H1 (cell line): ENCODE measurements around the gene MT1B. TPM values are rescaled to one million over a fixed set of nuclear protein-coding genes. Genes with fewer than 3 reads are reported as not detected.

Experiments used
- CTCF ChIA-PET: fragments of 300-600 bp; sonication (Branson Sonifier 250); formaldehyde crosslinking; loops from one replicate; lab custom pipeline; 2021; ENCODE audit not compliant: partially characterized antibody; lab: Charles Lee
- POLR2A ChIA-PET: fragments of 300-600 bp; sonication (Branson Sonifier 250); formaldehyde crosslinking; loops from one replicate; lab custom pipeline; 2021; ENCODE audit warnings: inconsistent platforms; ENCODE audit not compliant: partially characterized antibody; lab: Charles Lee
- DNase-seq, 2 experiments: peaks; one replicate each; pipeline versions ENCODE4 v3.0.0 to v3.0.0-alpha.2; 2010 to 2022; ENCODE audit warnings: low spot score in 2 of 2, low read depth in 1 of 2, mixed read lengths in 1 of 2
- FAIRE-seq: peaks from 2 replicates; lab custom pipeline; 2011; peaks lifted over from hg19 to GRCh38; lab: Jason Lieb, UNC
- H2AFZ ChIP-seq: 2 replicates; pipeline ENCODE4 v1.8.1; 2012; ENCODE audit warnings: low read length, inconsistent platforms
- H2AK5ac ChIP-seq: 2 replicates; pipeline ENCODE4 v1.6.1; 2013; ENCODE audit warnings: low read depth, low read length
- H2BK120ac ChIP-seq: replicated peaks from 2 replicates; pipeline ENCODE3; 2013; ENCODE audit warnings: low read depth, low read length, inconsistent platforms
- H2BK12ac ChIP-seq: 2 replicates; pipeline ENCODE4 v1.6.1; 2013; ENCODE audit warnings: low read depth, low read length
- H2BK15ac ChIP-seq: 2 replicates; pipeline ENCODE4 v1.6.1; 2013; ENCODE audit warnings: low read length
- H2BK20ac ChIP-seq: 2 replicates; pipeline ENCODE4 v1.6.1; 2013; ENCODE audit warnings: low read length
- H2BK5ac ChIP-seq: 2 replicates; pipeline ENCODE4 v1.6.1; 2013; ENCODE audit warnings: low read depth, low read length
- H3K14ac ChIP-seq: 2 replicates; pipeline ENCODE4 v1.6.1; 2013; ENCODE audit warnings: inconsistent platforms; ENCODE audit not compliant: insufficient read length
- H3K18ac ChIP-seq: 2 replicates; pipeline ENCODE4 v1.6.1; 2013; ENCODE audit warnings: low read length; ENCODE audit errors: extremely low read depth
- H3K23ac ChIP-seq: 2 replicates; pipeline ENCODE4 v1.6.1; 2013; ENCODE audit warnings: inconsistent platforms; ENCODE audit not compliant: insufficient read length
- H3K23me2 ChIP-seq: 2 replicates; pipeline ENCODE4 v1.6.1; 2013; ENCODE audit warnings: low read depth, low read length
- H3K27ac ChIP-seq: 2 replicates; pipeline ENCODE4 v1.6.1; 2011; ENCODE audit warnings: low read depth, low read length, inconsistent platforms
- H3K27me3 ChIP-seq, 4 experiments: replicated peaks in 1 of 4; 1 replicate in 1 of 4; 2 replicates in 3 of 4; pipeline versions ENCODE4 v1.6.1 to v1.8.1; 2011 to 2013; ENCODE audit warnings: low read length in 3 of 4, mild to moderate bottlenecking in 3 of 4, inconsistent platforms in 2 of 4, mixed read lengths in 2 of 4, moderate library complexity in 1 of 4; ENCODE audit not compliant: control insufficient read depth in 3 of 4, insufficient read depth in 3 of 4; ENCODE audit errors: extremely low read depth in 1 of 4
- H3K36me3 ChIP-seq, 4 experiments: 2 replicates each; pipeline versions ENCODE4 v1.6.1 to v1.8.1; 2011 to 2013; ENCODE audit warnings: mild to moderate bottlenecking in 4 of 4, low read length in 3 of 4, moderate library complexity in 2 of 4, control low read depth in 1 of 4, inconsistent platforms in 1 of 4; ENCODE audit not compliant: insufficient read depth in 4 of 4, control insufficient read depth in 2 of 4
- H3K4ac ChIP-seq: replicated peaks from 2 replicates; pipeline ENCODE3; 2013; ENCODE audit warnings: low read length, low read depth, mixed read lengths, inconsistent platforms; ENCODE audit not compliant: insufficient read length
- H3K4me1 ChIP-seq, 4 experiments: replicated peaks in 1 of 4; 1 replicate in 1 of 4; 2 replicates in 3 of 4; pipeline versions ENCODE4 v1.6.1 to v1.8.1; 2011 to 2013; ENCODE audit warnings: low read length in 3 of 4, inconsistent platforms in 2 of 4, mixed read lengths in 1 of 4; ENCODE audit not compliant: insufficient read depth in 4 of 4, control insufficient read depth in 3 of 4
- H3K4me2 ChIP-seq, 2 experiments: 2 replicates each; pipeline versions ENCODE4 v1.6.1 to v1.8.1; 2011 to 2013; ENCODE audit warnings: low read depth in 2 of 2, low read length in 2 of 2, control low read depth in 1 of 2, inconsistent platforms in 1 of 2, mild to moderate bottlenecking in 1 of 2; ENCODE audit not compliant: insufficient read depth in 1 of 2
- H3K4me3 ChIP-seq, 4 experiments: fragments of 200-600, 300-600 bp in 1 of 4; sonication (generic), shearing (Covaris generic), sonication (Bioruptor Twin) in 1 of 4; 2 replicates each; pipeline versions ENCODE4 v1.5.1 to v1.8.1; 2011 to 2016; ENCODE audit warnings: low read length in 4 of 4, low read depth in 3 of 4, control low read depth in 2 of 4, inconsistent platforms in 2 of 4, mild to moderate bottlenecking in 2 of 4, mixed read lengths in 1 of 4, moderate library complexity in 1 of 4; ENCODE audit not compliant: insufficient read depth in 2 of 4; ENCODE audit errors: extremely low read depth in 1 of 4
- H3K56ac ChIP-seq: replicated peaks from 2 replicates; pipeline ENCODE3; 2013; ENCODE audit warnings: low read depth, mild to moderate bottlenecking, mixed read lengths, low read length, inconsistent platforms; ENCODE audit not compliant: insufficient read length
- H3K79me1 ChIP-seq: 2 replicates; pipeline ENCODE4 v1.6.1; 2013; ENCODE audit warnings: low read depth, low read length, control low read depth
- H3K79me2 ChIP-seq, 2 experiments: 2 replicates each; pipeline versions ENCODE4 v1.6.1 to v1.8.1; 2012 to 2013; ENCODE audit warnings: low read length in 2 of 2, mild to moderate bottlenecking in 2 of 2, inconsistent platforms in 1 of 2; ENCODE audit not compliant: insufficient read depth in 2 of 2, control insufficient read depth in 1 of 2
- H3K9ac ChIP-seq, 4 experiments: replicated peaks in 1 of 4; 1 replicate in 1 of 4; 2 replicates in 3 of 4; pipeline versions ENCODE4 v1.6.1 to v1.8.1; 2011 to 2013; ENCODE audit warnings: low read depth in 3 of 4, low read length in 3 of 4, control low read depth in 2 of 4, mild to moderate bottlenecking in 2 of 4, moderate library complexity in 2 of 4, inconsistent platforms in 1 of 4; ENCODE audit errors: extremely low read depth in 1 of 4
- H3K9me3 ChIP-seq, 2 experiments: 2 replicates each; pipeline versions ENCODE4 v1.6.1 to v1.8.1; 2012 to 2013; ENCODE audit warnings: mild to moderate bottlenecking in 2 of 2, moderate library complexity in 2 of 2, control low read depth in 1 of 2, inconsistent platforms in 1 of 2, low read depth in 1 of 2, low read length in 1 of 2, mixed read lengths in 1 of 2; ENCODE audit not compliant: insufficient read depth in 2 of 2
- H4K20me1 ChIP-seq, 2 experiments: replicated peaks in 1 of 2; 2 replicates each; pipeline versions ENCODE3 to v1.8.1; 2011 to 2013; ENCODE audit warnings: inconsistent platforms in 2 of 2, low read length in 2 of 2, mild to moderate bottlenecking in 1 of 2; ENCODE audit not compliant: insufficient read depth in 2 of 2, control insufficient read depth in 1 of 2
- H4K5ac ChIP-seq: 2 replicates; pipeline ENCODE4 v1.6.1; 2013; ENCODE audit warnings: low read length, low read depth, mixed read lengths, inconsistent platforms; ENCODE audit not compliant: insufficient read length
- H4K8ac ChIP-seq: 2 replicates; pipeline ENCODE4 v1.8.0; 2013; ENCODE audit warnings: mild to moderate bottlenecking, moderate library complexity, low read length, inconsistent platforms; ENCODE audit not compliant: insufficient read depth; ENCODE audit errors: extremely low read depth
- H4K91ac ChIP-seq: replicated peaks from 2 replicates; pipeline ENCODE3; 2013; ENCODE audit warnings: low read length, mixed read lengths, inconsistent platforms; ENCODE audit not compliant: insufficient read length
- BRCA1 ChIP-seq: IDR thresholded peaks from 2 replicates; pipeline ENCODE4 v1.6.1; 2012; ENCODE audit warnings: low read depth, low read length, improper control_type of control experiment
- CTBP2 ChIP-seq: IDR thresholded peaks from 2 replicates; pipeline ENCODE4 v1.7.0; 2011; ENCODE audit warnings: borderline replicate concordance, mild to moderate bottlenecking, moderate library complexity, mixed read lengths, low read length; ENCODE audit not compliant: insufficient read depth, insufficient read length
- EGR1 ChIP-seq: IDR thresholded peaks from 2 replicates; pipeline ENCODE4 v1.6.1; 2011; ENCODE audit warnings: low read depth, low read length, borderline replicate concordance
- GTF2F1 ChIP-seq: IDR thresholded peaks from 2 replicates; pipeline ENCODE4 v1.6.1; 2012; ENCODE audit warnings: low read depth, low read length, improper control_type of control experiment, borderline replicate concordance
- HDAC6 ChIP-seq: IDR thresholded peaks from one replicate; pipeline ENCODE4 v1.7.1; 2012; ENCODE audit warnings: low read depth, mild to moderate bottlenecking, inconsistent platforms, low read length, moderate library complexity
- MAX ChIP-seq: IDR thresholded peaks from 2 replicates; pipeline ENCODE4 v1.6.1; 2012; ENCODE audit warnings: inconsistent platforms
- RXRA ChIP-seq: IDR thresholded peaks from 2 replicates; pipeline ENCODE4 v1.6.1; 2011; ENCODE audit warnings: low read depth, mild to moderate bottlenecking, low read length, moderate library complexity; ENCODE audit not compliant: insufficient read depth
- SIRT6 ChIP-seq: IDR thresholded peaks from one replicate; pipeline ENCODE4 v1.7.1; 2012; ENCODE audit warnings: low read length, inconsistent platforms
- SP2 ChIP-seq: IDR thresholded peaks from 2 replicates; pipeline ENCODE4 v1.6.1; 2012; ENCODE audit warnings: mild to moderate bottlenecking, low read length, inconsistent platforms
- SP4 ChIP-seq: IDR thresholded peaks from 2 replicates; pipeline ENCODE4 v1.6.1; 2012; ENCODE audit warnings: low read length, inconsistent platforms
- SRF ChIP-seq: IDR thresholded peaks from 2 replicates; pipeline ENCODE4 v1.6.1; 2011; ENCODE audit warnings: mild to moderate bottlenecking, low read depth, low read length, moderate library complexity
- TEAD4 ChIP-seq: IDR thresholded peaks from 2 replicates; pipeline ENCODE4 v1.6.1; 2012; ENCODE audit warnings: low read depth, low read length, inconsistent platforms, mixed read lengths
- ZNF274 ChIP-seq: IDR thresholded peaks from 2 replicates; pipeline ENCODE4 v1.7.0; 2012; ENCODE audit warnings: low read length, borderline replicate concordance; ENCODE audit errors: extremely low read depth
- WGBS, 2 experiments: shearing (Covaris generic) in 1 of 2; methylation state at CpG; one replicate each; pipeline versions ENCODE4 v1.1.6 to v1.1.7; 2013 to 2015; ENCODE audit warnings: low lambda C conversion rate in 2 of 2, mixed read lengths in 2 of 2, inconsistent platforms in 1 of 2, low coverage in 1 of 2, missing lambda C conversion rate in 1 of 2; ENCODE audit not compliant: insufficient replicate concordance in 2 of 2, insufficient coverage in 1 of 2, insufficient read length in 1 of 2; ENCODE audit errors: extremely low coverage in 1 of 2, missing lambda C conversion rate in 1 of 2; 5-methylcytosine and 5-hydroxymethylcytosine counted together
- polyA plus RNA-seq, 7 experiments: library from polyadenylated mRNA; depleted of rRNA in 3 of 7; stranded (reverse) in 5 of 7; unstranded in 2 of 7; fragments of >200 nt in 5 of 7; fragments of 200-250 nt in 2 of 7; gene quantifications; 1 replicate in 5 of 7; 2 replicates in 1 of 7; 4 replicates in 1 of 7; pipeline versions ENCODE4 v1.2.1 to v1.2.3, GENCODE V29; 2011 to 2013; ENCODE audit warnings: missing spikeins in 2 of 7, mixed read lengths in 2 of 7
- total RNA-seq: library from RNA; stranded (reverse); fragmentation: NEBNext Ultra II Directional; extraction: Animal tissue kit (Norgen Biotek cat#: 25700); gene quantifications from 2 replicates; pipeline ENCODE4 v1.2.1, GENCODE V29; 2021

MT1B gene
- total and polyA plus RNA-seq, 2 of the 8 experiments (the other 6 are each of a cell fraction or from before 2014, with no cell fraction given), result not detected

- H4K91ac ChIP-seq, result no peak overlapping the region
- H3K27me3 ChIP-seq, result peaks cover 40 to 81% (median 62%) of the 10 kb centered on the region in 4 experiments
- H2BK12ac ChIP-seq, result no peak overlapping the region
- FAIRE-seq, result no peak
- WGBS, 2 experiments, result 85% methylated on average over 11 of the region's 11 CpGs; no CpG with 5 or more reads in 1 of the 2 experiments
- H2AFZ ChIP-seq, result no peak overlapping the region
- H3K9ac ChIP-seq, result no peak overlapping the region
- peaks cover 8% of the 10 kb centered on the region; the same call in 1 of the 2 replicates for H3K23me2 ChIP-seq
- H3K4me1 ChIP-seq, result peaks cover 3 to 25% (median 16%) of the 10 kb centered on the region in 4 experiments
- H3K27ac ChIP-seq, result no peak overlapping the region
- H2BK15ac ChIP-seq, result no peak overlapping the region
- H3K36me3 ChIP-seq, result no peaks in the 10 kb centered on the region
- H2AK5ac ChIP-seq, result 0 out of 2 replicates have a peak overlapping the region, but pooled peaks have one; percentile 18
- no peak overlapping the region for H2BK5ac ChIP-seq
- no peak overlapping the region for H3K4me3 ChIP-seq
- POLR2A ChIA-PET, result interaction anchor here (0.6 to 13.9 kb wide), 8 partner anchors 8 to 41 kb away, joined by 3 to 205 read pairs (median 6); partner anchors contain the start of genes MT1B, MT1F and MT1X
- no peak overlapping the region for H4K8ac ChIP-seq
- CTCF ChIA-PET, result interaction anchor here (0.6 to 2.9 kb wide), 19 partner anchors 9 to 671 kb away, joined by 3 to 62 read pairs (median 4); no protein-coding TSS in a partner anchor
- no peak overlapping the region for H4K5ac ChIP-seq
- H3K79me2 ChIP-seq, result no peaks in the 10 kb centered on the region
- no peak overlapping the region for H3K23ac ChIP-seq
- no peak overlapping the region for H3K4ac ChIP-seq
- H3K4me2 ChIP-seq, result no peak overlapping the region
- H2BK120ac ChIP-seq, result no peak overlapping the region
- no peaks in the 10 kb centered on the region for H3K79me1 ChIP-seq
- H3K18ac ChIP-seq, result no peak overlapping the region
- H3K56ac ChIP-seq, result no peak overlapping the region
- no peak for DNase-seq
- H3K9me3 ChIP-seq, result no peaks in the 10 kb centered on the region
- H2BK20ac ChIP-seq, result no peak overlapping the region
- peaks cover 0 to 8% of the 10 kb centered on the region in 2 experiments for H4K20me1 ChIP-seq
- no peak overlapping the region for H3K14ac ChIP-seq
- no peak for TF ChIP-seq ZNF274
- TF ChIP-seq MAX, result no peak
- TF ChIP-seq GTF2F1, result no peak
- no peak for TF ChIP-seq SRF
- no peak for TF ChIP-seq TEAD4
- no peak for TF ChIP-seq RXRA
- TF ChIP-seq SP4, result no peak
- no peak for TF ChIP-seq SIRT6
- no peak for TF ChIP-seq BRCA1
- no peak for TF ChIP-seq EGR1
- TF ChIP-seq SP2, result no peak
- no peak for TF ChIP-seq CTBP2
- TF ChIP-seq HDAC6, result no peak
Measured at GRCh38 chr16:56672761-56673536, 21.3 kb downstream of the MT1B start.
